Measurements from ENCODE around the gene MLLT3.
A peak's percentile ranks its signal among the peaks of the same experiment; 100 is the strongest.

Gene MLLT3

DNA sequence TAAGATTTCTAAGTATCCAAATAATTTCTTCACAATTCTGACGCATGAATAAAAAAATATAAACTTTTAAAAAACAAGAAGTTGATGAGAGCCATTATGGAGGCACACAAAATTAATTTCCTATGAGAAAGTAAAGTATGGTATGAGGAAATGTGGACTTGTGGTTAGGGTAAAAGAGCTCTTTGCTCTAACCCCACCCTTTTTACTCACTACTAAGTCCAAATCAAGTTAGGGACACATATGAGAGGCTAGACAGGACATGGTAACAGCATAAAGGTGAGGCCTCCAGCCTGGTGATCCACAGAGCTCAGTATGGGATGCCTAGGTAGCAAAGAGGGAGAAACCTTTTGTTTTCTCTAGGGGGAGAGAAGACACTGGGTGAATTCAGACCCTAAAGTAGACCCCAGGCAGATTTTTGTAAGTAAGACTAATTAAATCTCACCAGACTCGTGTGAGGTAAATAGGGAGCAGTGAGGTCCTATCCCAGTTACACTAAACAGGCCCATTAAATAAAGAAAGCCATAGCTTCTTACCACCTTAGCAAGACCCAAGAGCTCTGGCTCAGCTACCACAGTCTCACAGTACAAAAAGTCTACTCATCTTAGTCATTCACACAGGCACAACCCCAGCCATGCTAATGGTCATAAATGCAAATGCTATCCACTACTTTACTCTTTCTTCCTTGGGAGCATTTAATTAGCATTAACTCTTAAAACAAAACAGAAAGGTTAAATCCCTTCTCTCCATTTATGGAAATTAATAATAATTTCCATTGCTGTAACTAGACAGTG is 42.6 kb downstream of the MLLT3 start:
- no peak for ATAC-seq

DNA sequence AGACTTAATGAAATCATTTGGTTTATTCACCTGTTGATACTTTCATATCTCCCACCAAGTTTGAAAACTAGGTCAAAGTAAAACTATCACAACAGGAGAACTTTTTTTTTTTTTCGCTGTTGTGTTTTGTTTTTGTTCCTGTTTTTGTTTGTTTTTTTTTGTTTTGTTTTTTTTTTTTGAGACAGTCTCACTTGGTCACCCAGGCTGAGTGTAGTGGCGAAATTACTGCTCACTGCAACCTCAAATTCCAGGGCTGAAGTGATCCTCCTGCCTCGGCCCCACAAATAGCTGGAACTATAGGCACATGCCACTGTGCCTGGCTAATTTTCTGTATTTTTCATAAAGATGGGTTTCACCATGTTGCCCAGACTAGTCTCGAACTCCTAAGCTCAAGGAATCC is 49.3 kb downstream of the MLLT3 start:
- TF ChIP-seq ZFP3 (CRISPR knock-in tag; IDR thresholded peaks at IDR 0.05) (no peak), GLIS3 (CRISPR knock-in tag; IDR thresholded peaks at IDR 0.05) (no peak), CSRNP3 (CRISPR knock-in tag; IDR thresholded peaks at IDR 0.05) (no peak), TCF4 (CRISPR knock-in tag; IDR thresholded peaks at IDR 0.05; ENCODE audit: borderline replicate concordance) (no peak), ZNF8 (CRISPR knock-in tag; IDR thresholded peaks at IDR 0.05) (no peak), OSR1 (CRISPR knock-in tag; IDR thresholded peaks at IDR 0.05) (no peak), TOX (CRISPR knock-in tag; IDR thresholded peaks at IDR 0.05; ENCODE audit: borderline replicate concordance) (no peak), ZNF565 (CRISPR knock-in tag; conservative IDR thresholded peaks at IDR 0.05; ENCODE audit: low read depth) (no peak), RARB (CRISPR knock-in tag; IDR thresholded peaks at IDR 0.05) (no peak), ARNTL (CRISPR knock-in tag; IDR thresholded peaks at IDR 0.05; ENCODE audit: borderline replicate concordance, low read depth) (no peak), ISL1 (CRISPR knock-in tag; IDR thresholded peaks at IDR 0.05) (no peak), ESRRG (CRISPR knock-in tag; IDR thresholded peaks at IDR 0.05) (no peak), TSHZ2 (CRISPR knock-in tag; IDR thresholded peaks at IDR 0.05) (no peak), ZNF70 (CRISPR knock-in tag; IDR thresholded peaks at IDR 0.05) (no peak), BACH2 (CRISPR knock-in tag; IDR thresholded peaks at IDR 0.05; ENCODE audit: borderline replicate concordance) (no peak), PPARA (CRISPR knock-in tag; IDR thresholded peaks at IDR 0.05; ENCODE audit: borderline replicate concordance) (no peak), ZC3H10 (CRISPR knock-in tag; IDR thresholded peaks at IDR 0.05) (no peak), SNAI2 (CRISPR knock-in tag; IDR thresholded peaks at IDR 0.05) (no peak)
- TF ChIP-seq, protein P1, sequence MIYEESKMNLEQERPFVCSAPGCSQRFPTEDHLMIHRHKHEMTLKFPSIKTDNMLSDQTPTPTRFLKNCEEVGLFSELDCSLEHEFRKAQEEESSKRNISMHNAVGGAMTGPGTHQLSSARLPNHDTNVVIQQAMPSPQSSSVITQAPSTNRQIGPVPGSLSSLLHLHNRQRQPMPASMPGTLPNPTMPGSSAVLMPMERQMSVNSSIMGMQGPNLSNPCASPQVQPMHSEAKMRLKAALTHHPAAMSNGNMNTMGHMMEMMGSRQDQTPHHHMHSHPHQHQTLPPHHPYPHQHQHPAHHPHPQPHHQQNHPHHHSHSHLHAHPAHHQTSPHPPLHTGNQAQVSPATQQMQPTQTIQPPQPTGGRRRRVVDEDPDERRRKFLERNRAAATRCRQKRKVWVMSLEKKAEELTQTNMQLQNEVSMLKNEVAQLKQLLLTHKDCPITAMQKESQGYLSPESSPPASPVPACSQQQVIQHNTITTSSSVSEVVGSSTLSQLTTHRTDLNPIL (CRISPR knock-in tag; IDR thresholded peaks at IDR 0.05; ENCODE audit: low read depth), result no peak
- ATAC-seq, result no peak

More for the DNA sequence above, 42.6 kb downstream of the MLLT3 start:
- TF ChIP-seq RARB (CRISPR knock-in tag; IDR thresholded peaks at IDR 0.05), result no peak
- TF ChIP-seq ARNTL (CRISPR knock-in tag; IDR thresholded peaks at IDR 0.05; ENCODE audit: borderline replicate concordance, low read depth), result no peak
- no peak for TF ChIP-seq PATZ1 (CRISPR knock-in tag; IDR thresholded peaks at IDR 0.05; ENCODE audit: borderline replicate concordance)
- no peak for TF ChIP-seq SNAI2 (CRISPR knock-in tag; IDR thresholded peaks at IDR 0.05)
- TF ChIP-seq OSR1 (CRISPR knock-in tag; IDR thresholded peaks at IDR 0.05), result no peak

DNA sequence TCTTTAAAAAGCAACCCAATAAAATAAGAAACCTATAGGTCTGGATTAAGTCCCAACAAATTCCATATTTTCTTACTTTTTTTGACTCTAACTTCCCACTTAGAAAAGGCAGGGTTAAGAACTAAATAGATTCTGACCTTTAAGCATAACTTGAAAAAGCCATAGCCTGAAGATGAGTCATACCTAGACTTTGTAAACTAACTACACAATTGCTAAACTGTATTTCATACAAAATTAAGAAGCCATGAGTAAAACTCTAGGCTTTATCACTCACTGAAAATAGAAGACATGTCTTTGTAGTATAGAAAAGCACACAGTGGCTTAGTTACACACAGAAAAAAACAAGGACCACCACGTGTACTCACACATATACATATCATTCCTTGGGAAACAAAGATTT is 51.5 kb downstream of the MLLT3 start:
- peak; percentile 86 for ATAC-seq
- TF ChIP-seq ISL1 (CRISPR knock-in tag; IDR thresholded peaks at IDR 0.05) (no peak), ARNTL (CRISPR knock-in tag; IDR thresholded peaks at IDR 0.05; ENCODE audit: borderline replicate concordance, low read depth) (no peak), SNAI2 (CRISPR knock-in tag; IDR thresholded peaks at IDR 0.05) (no peak), ZNF565 (CRISPR knock-in tag; conservative IDR thresholded peaks at IDR 0.05; ENCODE audit: low read depth) (no peak), ZFP3 (CRISPR knock-in tag; IDR thresholded peaks at IDR 0.05) (no peak), TOX (CRISPR knock-in tag; IDR thresholded peaks at IDR 0.05; ENCODE audit: borderline replicate concordance) (no peak), ZNF70 (CRISPR knock-in tag; IDR thresholded peaks at IDR 0.05) (no peak), CSDC2 (CRISPR knock-in tag; IDR thresholded peaks at IDR 0.05) (no peak), TCF4 (CRISPR knock-in tag; IDR thresholded peaks at IDR 0.05; ENCODE audit: borderline replicate concordance) (no peak), ZNF8 (CRISPR knock-in tag; IDR thresholded peaks at IDR 0.05) (no peak), CSRNP3 (CRISPR knock-in tag; IDR thresholded peaks at IDR 0.05) (no peak), OSR1 (CRISPR knock-in tag; IDR thresholded peaks at IDR 0.05) (no peak), BACH2 (CRISPR knock-in tag; IDR thresholded peaks at IDR 0.05; ENCODE audit: borderline replicate concordance) (no peak), RARB (CRISPR knock-in tag; IDR thresholded peaks at IDR 0.05) (no peak)
- TF ChIP-seq, protein P1 (CRISPR knock-in tag; IDR thresholded peaks at IDR 0.05; ENCODE audit: low read depth), result no peak

Data from SK-N-SH treated with all-trans-retinoic acid at 6 μM for 48 hours (cell line).